Thymus (tissue), 14 donors: ENCODE results near the gene ARHGDIA. TPM values are rescaled to one million over a fixed set of nuclear protein-coding genes. Genes with fewer than 3 reads are reported as not detected.
"Not testable (repeated sequence)": the region's sequence is repeated elsewhere in the genome, so short reads cannot be mapped to it uniquely, and the experiment has no call there.

Source experiments
- DNase-seq, 9 donors: peaks; one replicate each; pipeline ENCODE4 v3.0.0-alpha.2; 2013; ENCODE audit warnings: low spot score in 9 of 9, low read depth in 6 of 9, missing footprints in 1 of 9
- H3K27ac ChIP-seq, 2 donors: one replicate each; pipeline ENCODE4 v1.5.1; 2013; ENCODE audit warnings: control low read depth in 1 of 2, low read depth in 1 of 2, low read length in 1 of 2, mild to moderate bottlenecking in 1 of 2, moderate library complexity in 1 of 2
- H3K27me3 ChIP-seq, 2 donors: one replicate each; pipeline ENCODE4 v1.5.1; 2013; ENCODE audit warnings: low read length in 1 of 2; ENCODE audit not compliant: control insufficient read depth in 2 of 2, insufficient read depth in 1 of 2
- H3K36me3 ChIP-seq, 2 donors: one replicate each; pipeline ENCODE4 v1.5.1; 2013; ENCODE audit warnings: low read length in 1 of 2, mild to moderate bottlenecking in 1 of 2, moderate library complexity in 1 of 2; ENCODE audit not compliant: control insufficient read depth in 2 of 2, insufficient read depth in 2 of 2
- H3K4me1 ChIP-seq, 2 donors: one replicate each; pipeline ENCODE4 v1.5.1; 2013; ENCODE audit warnings: low read length in 2 of 2; ENCODE audit not compliant: control insufficient read depth in 2 of 2, insufficient read depth in 2 of 2
- H3K4me3 ChIP-seq, 2 donors: one replicate each; pipeline ENCODE4 v1.5.1; 2013; ENCODE audit warnings: low read length in 2 of 2, control low read depth in 1 of 2, mild to moderate bottlenecking in 1 of 2
- H3K9me3 ChIP-seq, 2 donors: one replicate each; pipeline ENCODE4 v1.5.1; 2013; ENCODE audit warnings: low read length in 1 of 2, mild to moderate bottlenecking in 1 of 2; ENCODE audit not compliant: control insufficient read depth in 2 of 2, insufficient read depth in 1 of 2
- WGBS: extraction: QIAGEN DNeasy Blood & Tissue Kit; methylation state at CpG from one replicate; pipeline ENCODE4 v1.1.7; 2013; 5-methylcytosine and 5-hydroxymethylcytosine counted together
- long read RNA-seq, 10 donors: transcript quantifications; one replicate each; lab custom pipeline, GENCODE V29; 2026
- polyA plus RNA-seq: library from polyadenylated mRNA; stranded (reverse); fragments of 200-250 nt; gene quantifications from one replicate; pipeline ENCODE4 v1.2.3, GENCODE V29; 2013
- total RNA-seq: library from RNA; stranded (reverse); fragments of 120-200 nt; gene quantifications from one replicate; pipeline ENCODE4 v1.2.4, GENCODE V29; 2013
- donor health status: healthy.

Gene ARHGDIA
- 106 TPM for total RNA-seq
- polyA plus RNA-seq = 189 TPM
- long read RNA-seq, donor 1, partial matches to known transcripts = 0 of 4 reads
- long read RNA-seq, donor 1, other reads (novel, unspliced or antisense) = 0 of 4 reads
- long read RNA-seq, donor 2, transcript ARHGDIA-214 (2 exons, 351 nt) = minor isoform, 5 of 149 reads
- long read RNA-seq, donor 2, transcript ARHGDIA-201 (6 exons, 1,906 nt) = major isoform, 101 of 149 reads
- long read RNA-seq, donor 2, transcript ARHGDIA-207 (5 exons, 1,201 nt) = minor isoform, 16 of 149 reads
- long read RNA-seq, donor 2, transcript ARHGDIA-212 (4 exons, 574 nt) = minor isoform, 5 of 149 reads
- long read RNA-seq, donor 2, partial matches to known transcripts = 6 of 149 reads
- long read RNA-seq, donor 2, other reads (novel, unspliced or antisense) = 6 of 149 reads
- long read RNA-seq, donor 3, transcript ARHGDIA-201 (6 exons, 1,906 nt) = major isoform, 37 of 57 reads
- long read RNA-seq, donor 3, transcript ARHGDIA-207 (5 exons, 1,201 nt) = minor isoform, 5 of 57 reads
- long read RNA-seq, donor 3, partial matches to known transcripts = 5 of 57 reads
- long read RNA-seq, donor 3, other reads (novel, unspliced or antisense) = 0 of 57 reads
- long read RNA-seq, donor 4, transcript ARHGDIA-201 (6 exons, 1,906 nt) = major isoform, 23 of 42 reads
- long read RNA-seq, donor 4, partial matches to known transcripts = 11 of 42 reads
- long read RNA-seq, donor 4, other reads (novel, unspliced or antisense) = 0 of 42 reads
- long read RNA-seq, donor 5, transcript ARHGDIA-201 (6 exons, 1,906 nt) = major isoform, 61 of 87 reads
- long read RNA-seq, donor 5, transcript ARHGDIA-207 (5 exons, 1,201 nt) = minor isoform, 11 of 87 reads
- long read RNA-seq, donor 5, partial matches to known transcripts = 6 of 87 reads
- long read RNA-seq, donor 5, other reads (novel, unspliced or antisense) = 0 of 87 reads
- long read RNA-seq, donor 6, transcript ARHGDIA-201 (6 exons, 1,906 nt) = major isoform, 50 of 75 reads
- long read RNA-seq, donor 6, transcript ARHGDIA-207 (5 exons, 1,201 nt) = minor isoform, 15 of 75 reads
- long read RNA-seq, donor 6, partial matches to known transcripts = 0 of 75 reads
- long read RNA-seq, donor 6, other reads (novel, unspliced or antisense) = 0 of 75 reads
- long read RNA-seq, donor 7, transcript ARHGDIA-207 (5 exons, 1,201 nt) = minor isoform, 11 of 48 reads
- long read RNA-seq, donor 7, transcript ARHGDIA-201 (6 exons, 1,906 nt) = major isoform, 27 of 48 reads
- long read RNA-seq, donor 7, partial matches to known transcripts = 5 of 48 reads
- long read RNA-seq, donor 7, other reads (novel, unspliced or antisense) = 0 of 48 reads
- long read RNA-seq, donor 8, transcript ARHGDIA-201 (6 exons, 1,906 nt) = major isoform, 37 of 58 reads
- long read RNA-seq, donor 8, transcript ARHGDIA-207 (5 exons, 1,201 nt) = minor isoform, 11 of 58 reads
- long read RNA-seq, donor 8, partial matches to known transcripts = 5 of 58 reads
- long read RNA-seq, donor 8, other reads (novel, unspliced or antisense) = 0 of 58 reads
- long read RNA-seq, donor 9, transcript ARHGDIA-201 (6 exons, 1,906 nt) = major isoform, 28 of 38 reads
- long read RNA-seq, donor 9, partial matches to known transcripts = 0 of 38 reads
- long read RNA-seq, donor 9, other reads (novel, unspliced or antisense) = 0 of 38 reads
- long read RNA-seq, donor 10, transcript ARHGDIA-207 (5 exons, 1,201 nt) = minor isoform, 10 of 46 reads
- long read RNA-seq, donor 10, transcript ARHGDIA-201 (6 exons, 1,906 nt) = major isoform, 24 of 46 reads
- long read RNA-seq, donor 10, partial matches to known transcripts = 8 of 46 reads
- long read RNA-seq, donor 10, other reads (novel, unspliced or antisense) = 0 of 46 reads

GRCh38 chr17:81870981-81871386 is at the start of gene ARHGDIA:
ARHGDIA (minus strand) TSS chr17:81871337; CDS start chr17:81869930, 1,407 bp downstream.
- no peak for DNase-seq
- peaks cover 31 to 37% of the 10 kb centered on the region in 2 donors for H3K36me3 ChIP-seq
- WGBS = under 1% methylated on average over 64 of the region's 64 CpGs
- H3K4me1 ChIP-seq = peaks cover 5 to 50% of the 10 kb centered on the region in 2 donors
- H3K4me3 ChIP-seq = peak within 1 kb of the TSS; percentile 78 to 96
- H3K27ac ChIP-seq = peak within 1 kb of the TSS; percentile 91
- H3K27me3 ChIP-seq = peaks cover 0 to 2% of the 10 kb centered on the region in 2 donors
- H3K9me3 ChIP-seq = no peaks in the 10 kb centered on the region

- H3K27ac ChIP-seq = no peak overlapping the region
- 84% methylated on average over 15 of the region's 15 CpGs for WGBS
- peaks cover 40 to 44% of the 10 kb centered on the region in 2 donors for H3K36me3 ChIP-seq
- no peak for DNase-seq
- H3K4me3 ChIP-seq = no peak overlapping the region
- H3K4me1 ChIP-seq = peaks cover 19 to 24% of the 10 kb centered on the region in 2 donors
- H3K27me3 ChIP-seq = peaks cover 0 to 6% of the 10 kb centered on the region in 2 donors
- no peaks in the 10 kb centered on the region for H3K9me3 ChIP-seq
Measured at GRCh38 chr17:81918832-81919545, 47.9 kb upstream of the ARHGDIA start.

DNA sequence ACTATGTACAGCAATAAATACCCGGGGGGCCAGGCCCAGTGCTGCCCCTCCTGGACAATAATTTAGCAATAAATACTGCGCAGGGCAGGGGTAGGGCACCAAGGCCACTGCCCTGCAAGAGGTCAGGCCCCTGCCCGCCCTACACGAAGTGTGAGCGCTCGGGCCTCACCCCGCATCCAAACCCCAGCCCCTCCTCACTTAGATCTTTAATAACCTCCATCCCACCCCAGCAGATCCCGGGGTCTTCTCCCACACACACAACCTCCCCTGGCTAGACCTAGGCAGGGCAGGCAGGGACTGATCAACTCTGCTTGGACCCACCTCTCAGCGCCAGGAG is 47.2 kb upstream of the ARHGDIA start:
- Histone ChIP-seq H3K4me1 (peaks cover 12 to 17% of the 10 kb centered on the region in 2 donors), H3K27ac (peak overlapping the region; percentile 55 to 75), H3K4me3 (peak overlapping the region; percentile 59 to 89), H3K36me3 (peaks cover 47 to 51% of the 10 kb centered on the region in 2 donors)
- WGBS = 58% methylated on average over 9 of the region's 9 CpGs
- H3K9me3 ChIP-seq, H3K27me3 ChIP-seq, DNase-seq: not testable (repeated sequence)

DNA sequence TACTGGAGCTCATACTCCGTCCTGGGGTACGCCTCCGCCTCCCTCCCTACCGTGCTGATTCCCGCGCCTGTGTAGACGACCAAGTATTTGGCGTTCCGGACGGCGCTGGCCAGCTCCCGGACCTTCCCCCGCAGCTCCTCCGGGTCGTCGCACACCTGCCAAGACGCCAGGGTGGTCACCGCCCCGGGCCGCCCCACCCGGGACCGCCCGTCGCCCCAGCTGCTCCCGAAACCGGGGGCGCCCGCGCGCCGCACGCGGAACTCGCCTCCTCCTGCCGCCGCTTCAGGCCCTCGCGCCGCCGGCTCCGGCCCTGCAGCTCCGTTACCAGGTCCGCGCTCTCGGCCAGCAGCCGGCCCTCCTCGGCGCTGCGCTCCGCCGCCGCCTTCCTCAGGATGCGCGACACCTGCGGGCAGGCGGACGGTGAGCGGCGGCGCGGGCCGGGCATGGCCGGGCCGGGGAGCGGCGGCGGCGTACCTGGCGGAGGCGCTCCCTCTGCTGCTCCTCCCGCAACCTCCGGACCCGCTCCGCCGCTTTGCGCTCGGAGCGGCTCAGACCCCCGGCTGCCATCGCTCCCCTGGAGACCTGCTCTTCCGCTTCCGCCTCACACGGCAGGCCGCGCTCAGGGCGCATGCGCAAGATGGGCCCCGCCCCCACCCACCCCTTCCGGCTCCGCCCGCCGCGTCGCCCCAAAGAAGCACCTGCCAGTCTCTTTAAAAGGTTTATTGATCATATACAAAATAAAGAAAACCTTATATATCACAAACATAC is 46.6 kb upstream of the ARHGDIA start, which contains the start of gene SIRT7:
Gene SIRT7 (minus strand): TSS at position 612 of the 768 bp plus-strand sequence. CDS start 45 bp downstream, at position 567.
- WGBS = under 1% methylated on average over 94 of the region's 94 CpGs
- Histone ChIP-seq H3K9me3 (no peaks in the 10 kb centered on the region), H3K27me3 (no peaks in the 10 kb centered on the region), H3K36me3 (peaks cover 51% of the 10 kb centered on the region in 2 donors), H3K4me1 (peaks cover 12 to 15% of the 10 kb centered on the region in 2 donors), H3K27ac (peak within 1 kb of the TSS; percentile 55 to 75), H3K4me3 (peak within 1 kb of the TSS; percentile 59 to 89)
- DNase-seq = peak; percentile 43 to 92 (median 79)

DNA sequence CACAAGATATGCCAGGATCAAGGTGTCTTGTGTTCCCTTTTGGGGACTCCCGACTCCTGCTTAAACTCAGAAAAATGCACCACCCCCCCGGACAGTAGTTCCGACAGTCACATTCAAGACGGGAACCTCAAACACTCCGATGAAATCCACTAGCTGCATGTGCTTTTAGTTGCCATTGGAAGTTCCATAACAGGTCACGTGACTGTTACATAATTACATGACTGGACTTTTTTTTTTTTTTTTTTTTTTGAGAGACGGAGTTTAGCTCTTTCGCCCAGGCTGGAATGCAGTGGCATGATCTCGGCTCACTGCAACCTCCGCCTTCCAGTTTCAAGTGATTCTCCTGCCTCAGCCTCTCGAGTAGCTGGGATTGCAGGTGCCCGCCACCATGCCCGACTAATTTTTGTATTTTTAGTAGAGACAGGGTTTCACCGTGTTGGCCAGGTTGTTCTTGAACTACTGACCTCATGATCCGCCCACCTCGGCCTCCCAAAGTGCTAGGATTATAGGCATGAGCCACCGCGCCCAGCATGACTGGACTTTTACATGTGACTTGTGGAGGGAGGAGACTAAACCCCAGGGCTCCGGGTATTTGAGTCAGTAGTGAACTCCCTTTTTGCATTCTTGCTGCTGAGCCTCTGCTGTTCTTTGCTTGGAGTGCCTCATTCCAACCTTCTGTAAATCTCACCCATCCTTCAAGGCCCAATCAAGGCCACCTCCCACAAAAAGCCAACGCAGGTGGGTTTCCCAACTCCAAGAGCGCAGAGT is 45.3 kb upstream of the ARHGDIA start:
- peak overlapping the region in 1 of 2 donors; percentile 89 for H3K4me3 ChIP-seq
- WGBS = 91% methylated on average over 21 of the region's 21 CpGs
- no peak overlapping the region for H3K27ac ChIP-seq
- H3K36me3 ChIP-seq = peaks cover 48 to 53% of the 10 kb centered on the region in 2 donors
- H3K9me3 ChIP-seq = peaks cover 0 to 4% of the 10 kb centered on the region in 2 donors
- H3K4me1 ChIP-seq = peaks cover 15 to 20% of the 10 kb centered on the region in 2 donors
- no peak for DNase-seq
- H3K27me3 ChIP-seq = no peaks in the 10 kb centered on the region

- Histone ChIP-seq H3K27me3 (peaks cover 0 to 5% of the 10 kb centered on the region in 2 donors), H3K36me3 (peaks cover 40 to 53% of the 10 kb centered on the region in 2 donors), H3K4me1 (peaks cover 19 to 26% of the 10 kb centered on the region in 2 donors), H3K9me3 (peaks cover 0 to 4% of the 10 kb centered on the region in 2 donors), H3K27ac (no peak overlapping the region), H3K4me3 (no peak overlapping the region)
- no peak for DNase-seq
- 97% methylated on average over 12 of the region's 12 CpGs for WGBS
Measured at GRCh38 chr17:81915331-81915730, 44.2 kb upstream of the ARHGDIA start.
